WTC11 (cell line): ENCODE data around the gene RGSL1. TPM values are rescaled to one million over a fixed set of nuclear protein-coding genes. Genes with fewer than 3 reads are reported as not detected.
A peak's percentile ranks its signal among the peaks of the same experiment; 100 is the strongest.

Experiments
- CBFB ChIP-seq: sonication (generic); formaldehyde crosslinking; IDR thresholded peaks from 2 replicates; pipeline ENCODE4 v1.8.1; 2022; ENCODE audit warnings: mild to moderate bottlenecking, low read depth, missing genetic modification reagents
- CREM ChIP-seq: sonication (generic); formaldehyde crosslinking; IDR thresholded peaks from 2 replicates; pipeline ENCODE4 v1.8.1; 2022; ENCODE audit warnings: mild to moderate bottlenecking, missing genetic modification reagents, moderate library complexity
- FOXK1 ChIP-seq: sonication (generic); formaldehyde crosslinking; IDR thresholded peaks from 2 replicates; pipeline ENCODE4 v1.8.0; 2022; ENCODE audit warnings: mild to moderate bottlenecking, moderate library complexity, missing genetic modification reagents
- GTF2I ChIP-seq: fragments of 250-450 bp; sonication (Bioruptor Pico); conservative IDR thresholded peaks from 2 replicates; pipeline ENCODE4 v1.4.0; 2021; ENCODE audit warnings: mild to moderate bottlenecking
- JUN ChIP-seq: sonication (generic); formaldehyde crosslinking; IDR thresholded peaks from 2 replicates; pipeline ENCODE4 v1.8.0; 2023; ENCODE audit warnings: mild to moderate bottlenecking, missing genetic modification reagents
- MYBL2 ChIP-seq: sonication (generic); formaldehyde crosslinking; IDR thresholded peaks from 2 replicates; pipeline ENCODE4 v1.8.1; 2023; ENCODE audit warnings: mild to moderate bottlenecking, moderate library complexity, missing genetic modification reagents
- RELA ChIP-seq: sonication (generic); formaldehyde crosslinking; IDR thresholded peaks from 2 replicates; pipeline ENCODE4 v1.8.1; 2022; ENCODE audit warnings: missing genetic modification reagents, mild to moderate bottlenecking, borderline replicate concordance
- RORB ChIP-seq: fragments of 250-450 bp; sonication (Bioruptor Pico); IDR thresholded peaks from 2 replicates; pipeline ENCODE4 v1.9.0; 2021; ENCODE audit warnings: mild to moderate bottlenecking
- SMAD3 ChIP-seq: sonication (generic); formaldehyde crosslinking; IDR thresholded peaks from 2 replicates; pipeline ENCODE4 v1.8.0; 2022; ENCODE audit warnings: missing genetic modification reagents, mild to moderate bottlenecking, borderline replicate concordance
- SOX15 ChIP-seq: fragments of 250-450 bp; sonication (Bioruptor Pico); IDR thresholded peaks from 2 replicates; pipeline ENCODE4 v1.9.0; 2021; ENCODE audit warnings: mild to moderate bottlenecking
- SP1 ChIP-seq: sonication (generic); formaldehyde crosslinking; conservative IDR thresholded peaks from 2 replicates; pipeline ENCODE4 v1.8.1; 2022; ENCODE audit warnings: missing genetic modification reagents
- TEAD1 ChIP-seq: sonication (generic); formaldehyde crosslinking; IDR thresholded peaks from 2 replicates; pipeline ENCODE4 v1.8.0; 2022; ENCODE audit warnings: mild to moderate bottlenecking, missing genetic modification reagents
- ZNF138 ChIP-seq: sonication (generic); formaldehyde crosslinking; conservative IDR thresholded peaks from 2 replicates; pipeline ENCODE4 v1.8.1; 2022; ENCODE audit warnings: mild to moderate bottlenecking, moderate library complexity, missing genetic modification reagents
- ZNF232 ChIP-seq: sonication (generic); formaldehyde crosslinking; IDR thresholded peaks from 2 replicates; pipeline ENCODE4 v1.8.0; 2022; ENCODE audit warnings: mild to moderate bottlenecking, missing genetic modification reagents
- total RNA-seq: library from RNA; stranded (reverse); gene quantifications from 3 replicates; pipeline ENCODE4 v1.2.3, GENCODE V29; 2021
- TF ChIP-seq, protein P1 (sequence below): sonication (generic); formaldehyde crosslinking; IDR thresholded peaks from 2 replicates; pipeline ENCODE4 v1.8.0; 2023; ENCODE audit warnings: missing genetic modification reagents
- TF ChIP-seq, protein P2 (sequence below): sonication (generic); formaldehyde crosslinking; IDR thresholded peaks from 2 replicates; pipeline ENCODE4 v1.8.1; 2022; ENCODE audit warnings: mild to moderate bottlenecking, moderate library complexity, missing genetic modification reagents
- TF ChIP-seq, protein P3 (sequence below): fragments of 250-450 bp; sonication (Bioruptor Pico); conservative IDR thresholded peaks from 2 replicates; pipeline ENCODE4 v1.9.0; 2021; ENCODE audit warnings: mild to moderate bottlenecking
- TF ChIP-seq, protein P4 (sequence below): fragments of 250-450 bp; sonication (Bioruptor Pico); IDR thresholded peaks from 2 replicates; pipeline ENCODE4 v2.1.2; 2022; ENCODE audit warnings: mild to moderate bottlenecking, moderate library complexity
- TF ChIP-seq, protein P5 (sequence below): sonication (generic); formaldehyde crosslinking; IDR thresholded peaks from 2 replicates; pipeline ENCODE4 v1.8.0; 2022; ENCODE audit warnings: mild to moderate bottlenecking, missing genetic modification reagents
- TF ChIP-seq, protein P6 (sequence below): sonication (generic); formaldehyde crosslinking; IDR thresholded peaks from 2 replicates; pipeline ENCODE4 v1.8.0; 2022; ENCODE audit warnings: mild to moderate bottlenecking, missing genetic modification reagents
- TF ChIP-seq, protein P7 (sequence below): sonication (generic); formaldehyde crosslinking; IDR thresholded peaks from 2 replicates; pipeline ENCODE4 v1.8.1; 2023; ENCODE audit warnings: mild to moderate bottlenecking, moderate library complexity, missing genetic modification reagents
- TF ChIP-seq, protein P8 (sequence below): sonication (generic); formaldehyde crosslinking; IDR thresholded peaks from 2 replicates; pipeline ENCODE4 v1.8.0; 2023; ENCODE audit warnings: mild to moderate bottlenecking, missing genetic modification reagents
- TF ChIP-seq, protein P9 (sequence below): sonication (generic); formaldehyde crosslinking; IDR thresholded peaks from 2 replicates; pipeline ENCODE4 v1.8.1; 2023; ENCODE audit warnings: mild to moderate bottlenecking, missing genetic modification reagents, moderate library complexity

The RGSL1 gene
- total RNA-seq, 1 experiment from 2014 or later = not detected

DNA sequence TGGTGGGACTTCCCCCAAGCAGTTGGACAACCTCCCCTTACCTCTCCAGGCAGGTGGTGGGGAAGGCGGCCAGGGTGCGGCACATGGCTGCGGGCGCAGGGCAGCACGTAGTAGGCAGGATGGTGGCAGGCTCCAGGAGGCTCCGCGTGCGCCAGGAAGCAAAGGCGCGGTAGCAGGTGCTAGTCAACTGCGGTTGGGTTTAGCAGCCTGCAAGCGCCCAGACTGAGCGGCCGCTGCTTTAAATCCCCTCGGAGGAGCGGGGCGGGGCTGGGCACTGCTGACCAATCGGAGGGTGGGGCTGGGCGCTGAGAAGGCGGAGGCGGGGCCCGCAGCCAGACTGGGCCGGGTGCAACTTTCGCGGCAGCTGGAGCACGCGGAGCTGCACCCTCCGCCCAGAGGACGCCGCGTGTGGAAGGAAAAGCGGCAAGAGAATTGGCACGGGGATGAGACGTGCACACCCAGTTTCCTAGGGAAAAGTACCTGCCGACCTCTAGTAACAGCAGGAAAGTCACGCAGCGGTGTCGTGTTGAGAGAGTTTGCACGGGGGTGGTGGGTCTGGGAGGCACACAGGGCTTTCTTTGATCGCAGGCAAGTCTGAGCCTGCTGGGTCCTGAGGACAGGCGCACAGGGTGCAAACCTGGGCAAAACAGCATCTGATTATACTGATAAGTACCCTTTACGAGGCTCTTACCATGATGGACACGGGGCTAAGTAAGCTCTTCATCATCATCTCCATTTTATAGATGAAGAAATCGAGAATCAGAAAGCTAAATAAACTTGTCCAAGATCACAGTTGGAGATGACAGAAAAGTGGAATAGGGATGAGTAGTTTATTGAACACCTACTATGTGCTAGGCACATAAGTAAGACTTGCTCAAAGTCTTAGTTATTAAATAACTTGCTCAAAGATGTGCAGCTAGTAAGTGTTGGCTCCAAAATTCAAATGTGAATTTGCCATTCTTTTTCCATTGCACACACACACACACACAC lies 154.5 kb downstream of the RGSL1 start, which contains the start of gene RGS16 (continued):
- TF ChIP-seq, protein P1, sequence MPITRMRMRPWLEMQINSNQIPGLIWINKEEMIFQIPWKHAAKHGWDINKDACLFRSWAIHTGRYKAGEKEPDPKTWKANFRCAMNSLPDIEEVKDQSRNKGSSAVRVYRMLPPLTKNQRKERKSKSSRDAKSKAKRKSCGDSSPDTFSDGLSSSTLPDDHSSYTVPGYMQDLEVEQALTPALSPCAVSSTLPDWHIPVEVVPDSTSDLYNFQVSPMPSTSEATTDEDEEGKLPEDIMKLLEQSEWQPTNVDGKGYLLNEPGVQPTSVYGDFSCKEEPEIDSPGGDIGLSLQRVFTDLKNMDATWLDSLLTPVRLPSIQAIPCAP (CRISPR knock-in tag) = peak; percentile 55
- TF ChIP-seq SMAD3 (CRISPR knock-in tag) (peak; percentile 2; the same call in 1 of the 2 replicates), MYBL2 (CRISPR knock-in tag) (0 out of 2 replicates have a peak, but pooled peaks have one; percentile 75), SP1 (peak; percentile 91), GTF2I (CRISPR knock-in tag) (no peak), RORB (CRISPR knock-in tag) (no peak), RELA (CRISPR knock-in tag) (peak; percentile 94; the same call in 1 of the 2 replicates), JUN (CRISPR knock-in tag) (no peak), FOXK1 (CRISPR knock-in tag) (peak; percentile 84), CBFB (CRISPR knock-in tag) (peak; percentile 89), ZNF138 (CRISPR knock-in tag) (peak; percentile 90; the same call in 1 of the 2 replicates), ZNF232 (CRISPR knock-in tag) (no peak), TEAD1 (CRISPR knock-in tag) (peak; percentile 92), SOX15 (CRISPR knock-in tag) (no peak), CREM (CRISPR knock-in tag) (peak; percentile 67; the same call in 1 of the 2 replicates)
- TF ChIP-seq, protein P2, sequence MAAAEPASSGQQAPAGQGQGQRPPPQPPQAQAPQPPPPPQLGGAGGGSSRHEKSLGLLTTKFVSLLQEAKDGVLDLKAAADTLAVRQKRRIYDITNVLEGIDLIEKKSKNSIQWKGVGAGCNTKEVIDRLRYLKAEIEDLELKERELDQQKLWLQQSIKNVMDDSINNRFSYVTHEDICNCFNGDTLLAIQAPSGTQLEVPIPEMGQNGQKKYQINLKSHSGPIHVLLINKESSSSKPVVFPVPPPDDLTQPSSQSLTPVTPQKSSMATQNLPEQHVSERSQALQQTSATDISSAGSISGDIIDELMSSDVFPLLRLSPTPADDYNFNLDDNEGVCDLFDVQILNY (CRISPR knock-in tag) = peak; percentile 50; the same call in 1 of the 2 replicates
- TF ChIP-seq, protein P3, sequence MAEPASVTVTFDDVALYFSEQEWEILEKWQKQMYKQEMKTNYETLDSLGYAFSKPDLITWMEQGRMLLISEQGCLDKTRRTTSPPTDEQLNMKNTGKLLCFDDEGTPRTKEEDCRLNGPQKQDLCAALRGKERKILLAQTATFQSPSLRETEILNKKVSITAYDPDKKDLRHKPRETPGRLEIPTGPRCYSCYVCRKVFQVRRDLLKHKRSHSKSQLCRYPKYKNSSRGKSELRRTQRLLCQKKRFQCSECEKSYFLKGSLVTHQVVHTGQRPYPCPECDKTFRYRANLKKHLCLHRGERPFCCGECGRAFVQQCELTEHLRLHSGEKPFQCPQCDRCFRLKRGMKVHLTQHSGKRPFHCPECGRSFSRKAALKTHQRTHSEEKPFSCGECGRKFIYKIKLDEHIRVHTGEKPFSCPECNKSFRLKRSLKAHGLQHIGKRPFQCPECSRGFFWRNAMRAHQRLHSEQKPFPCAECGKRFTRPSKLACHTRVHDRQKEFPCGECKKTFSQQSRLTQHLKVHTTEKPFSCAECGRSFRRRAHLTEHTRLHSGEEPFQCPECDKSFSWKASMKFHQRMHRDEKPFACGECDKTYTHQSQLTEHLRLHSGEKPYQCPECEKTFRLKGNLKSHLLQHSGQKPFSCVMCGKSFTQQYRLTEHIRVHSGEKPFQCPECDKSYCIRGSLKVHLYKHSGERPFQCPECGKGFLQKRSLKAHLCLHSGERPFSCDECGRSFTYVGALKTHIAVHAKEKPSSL = no peak
- TF ChIP-seq, protein P4, sequence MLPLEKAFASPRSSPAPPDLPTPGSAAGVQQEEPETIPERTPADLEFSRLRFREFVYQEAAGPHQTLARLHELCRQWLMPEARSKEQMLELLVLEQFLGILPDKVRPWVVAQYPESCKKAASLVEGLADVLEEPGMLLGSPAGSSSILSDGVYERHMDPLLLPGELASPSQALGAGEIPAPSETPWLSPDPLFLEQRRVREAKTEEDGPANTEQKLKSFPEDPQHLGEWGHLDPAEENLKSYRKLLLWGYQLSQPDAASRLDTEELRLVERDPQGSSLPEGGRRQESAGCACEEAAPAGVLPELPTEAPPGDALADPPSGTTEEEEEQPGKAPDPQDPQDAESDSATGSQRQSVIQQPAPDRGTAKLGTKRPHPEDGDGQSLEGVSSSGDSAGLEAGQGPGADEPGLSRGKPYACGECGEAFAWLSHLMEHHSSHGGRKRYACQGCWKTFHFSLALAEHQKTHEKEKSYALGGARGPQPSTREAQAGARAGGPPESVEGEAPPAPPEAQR (CRISPR knock-in tag) = 0 out of 2 replicates have a peak, but pooled peaks have one; percentile 44
- TF ChIP-seq, protein P5, sequence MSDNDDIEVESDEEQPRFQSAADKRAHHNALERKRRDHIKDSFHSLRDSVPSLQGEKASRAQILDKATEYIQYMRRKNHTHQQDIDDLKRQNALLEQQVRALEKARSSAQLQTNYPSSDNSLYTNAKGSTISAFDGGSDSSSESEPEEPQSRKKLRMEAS (CRISPR knock-in tag) = peak; percentile 97
- TF ChIP-seq, protein P6, sequence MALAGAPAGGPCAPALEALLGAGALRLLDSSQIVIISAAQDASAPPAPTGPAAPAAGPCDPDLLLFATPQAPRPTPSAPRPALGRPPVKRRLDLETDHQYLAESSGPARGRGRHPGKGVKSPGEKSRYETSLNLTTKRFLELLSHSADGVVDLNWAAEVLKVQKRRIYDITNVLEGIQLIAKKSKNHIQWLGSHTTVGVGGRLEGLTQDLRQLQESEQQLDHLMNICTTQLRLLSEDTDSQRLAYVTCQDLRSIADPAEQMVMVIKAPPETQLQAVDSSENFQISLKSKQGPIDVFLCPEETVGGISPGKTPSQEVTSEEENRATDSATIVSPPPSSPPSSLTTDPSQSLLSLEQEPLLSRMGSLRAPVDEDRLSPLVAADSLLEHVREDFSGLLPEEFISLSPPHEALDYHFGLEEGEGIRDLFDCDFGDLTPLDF (CRISPR knock-in tag) = peak; percentile 73; the same call in 1 of the 2 replicates
- TF ChIP-seq, protein P7, sequence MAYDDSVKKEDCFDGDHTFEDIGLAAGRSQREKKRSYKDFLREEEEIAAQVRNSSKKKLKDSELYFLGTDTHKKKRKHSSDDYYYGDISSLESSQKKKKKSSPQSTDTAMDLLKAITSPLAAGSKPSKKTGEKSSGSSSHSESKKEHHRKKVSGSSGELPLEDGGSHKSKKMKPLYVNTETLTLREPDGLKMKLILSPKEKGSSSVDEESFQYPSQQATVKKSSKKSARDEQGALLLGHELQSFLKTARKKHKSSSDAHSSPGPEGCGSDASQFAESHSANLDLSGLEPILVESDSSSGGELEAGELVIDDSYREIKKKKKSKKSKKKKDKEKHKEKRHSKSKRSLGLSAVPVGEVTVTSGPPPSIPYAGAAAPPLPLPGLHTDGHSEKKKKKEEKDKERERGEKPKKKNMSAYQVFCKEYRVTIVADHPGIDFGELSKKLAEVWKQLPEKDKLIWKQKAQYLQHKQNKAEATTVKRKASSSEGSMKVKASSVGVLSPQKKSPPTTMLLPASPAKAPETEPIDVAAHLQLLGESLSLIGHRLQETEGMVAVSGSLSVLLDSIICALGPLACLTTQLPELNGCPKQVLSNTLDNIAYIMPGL (CRISPR knock-in tag) = peak; percentile 56; the same call in 1 of the 2 replicates
- TF ChIP-seq, protein P8, sequence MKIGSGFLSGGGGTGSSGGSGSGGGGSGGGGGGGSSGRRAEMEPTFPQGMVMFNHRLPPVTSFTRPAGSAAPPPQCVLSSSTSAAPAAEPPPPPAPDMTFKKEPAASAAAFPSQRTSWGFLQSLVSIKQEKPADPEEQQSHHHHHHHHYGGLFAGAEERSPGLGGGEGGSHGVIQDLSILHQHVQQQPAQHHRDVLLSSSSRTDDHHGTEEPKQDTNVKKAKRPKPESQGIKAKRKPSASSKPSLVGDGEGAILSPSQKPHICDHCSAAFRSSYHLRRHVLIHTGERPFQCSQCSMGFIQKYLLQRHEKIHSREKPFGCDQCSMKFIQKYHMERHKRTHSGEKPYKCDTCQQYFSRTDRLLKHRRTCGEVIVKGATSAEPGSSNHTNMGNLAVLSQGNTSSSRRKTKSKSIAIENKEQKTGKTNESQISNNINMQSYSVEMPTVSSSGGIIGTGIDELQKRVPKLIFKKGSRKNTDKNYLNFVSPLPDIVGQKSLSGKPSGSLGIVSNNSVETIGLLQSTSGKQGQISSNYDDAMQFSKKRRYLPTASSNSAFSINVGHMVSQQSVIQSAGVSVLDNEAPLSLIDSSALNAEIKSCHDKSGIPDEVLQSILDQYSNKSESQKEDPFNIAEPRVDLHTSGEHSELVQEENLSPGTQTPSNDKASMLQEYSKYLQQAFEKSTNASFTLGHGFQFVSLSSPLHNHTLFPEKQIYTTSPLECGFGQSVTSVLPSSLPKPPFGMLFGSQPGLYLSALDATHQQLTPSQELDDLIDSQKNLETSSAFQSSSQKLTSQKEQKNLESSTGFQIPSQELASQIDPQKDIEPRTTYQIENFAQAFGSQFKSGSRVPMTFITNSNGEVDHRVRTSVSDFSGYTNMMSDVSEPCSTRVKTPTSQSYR = peak; percentile 70
- TF ChIP-seq, protein P9, sequence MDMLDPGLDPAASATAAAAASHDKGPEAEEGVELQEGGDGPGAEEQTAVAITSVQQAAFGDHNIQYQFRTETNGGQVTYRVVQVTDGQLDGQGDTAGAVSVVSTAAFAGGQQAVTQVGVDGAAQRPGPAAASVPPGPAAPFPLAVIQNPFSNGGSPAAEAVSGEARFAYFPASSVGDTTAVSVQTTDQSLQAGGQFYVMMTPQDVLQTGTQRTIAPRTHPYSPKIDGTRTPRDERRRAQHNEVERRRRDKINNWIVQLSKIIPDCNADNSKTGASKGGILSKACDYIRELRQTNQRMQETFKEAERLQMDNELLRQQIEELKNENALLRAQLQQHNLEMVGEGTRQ = peak; percentile 19; the same call in 1 of the 2 replicates
